ENCODE measurements around the gene ZDHHC19.

Gene ZDHHC19

DNA sequence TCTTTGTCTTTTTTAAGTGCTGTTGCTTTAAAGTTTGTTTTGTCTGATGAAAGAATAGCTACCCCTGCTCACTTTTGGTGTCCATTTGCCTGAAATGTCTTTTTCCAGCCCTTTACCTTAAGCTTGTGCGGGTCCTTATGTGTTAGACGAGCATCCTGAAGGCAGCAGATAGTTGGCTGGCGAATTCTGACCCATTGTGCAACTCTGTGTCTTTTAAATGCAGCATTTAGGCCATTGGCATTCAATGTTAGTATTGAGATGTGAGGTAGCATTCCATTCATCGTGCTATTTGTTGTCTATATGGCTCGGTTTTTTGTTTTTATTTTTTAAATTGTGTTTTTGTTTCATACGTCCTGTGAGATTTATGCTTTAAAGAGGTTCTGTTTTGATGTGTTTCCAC, 55.0 kb downstream of the ZDHHC19 start:
- in situ Hi-C loops (cut with HindIII; ENCODE audit: low sequenced_read_pairs) = no loop called here

DNA sequence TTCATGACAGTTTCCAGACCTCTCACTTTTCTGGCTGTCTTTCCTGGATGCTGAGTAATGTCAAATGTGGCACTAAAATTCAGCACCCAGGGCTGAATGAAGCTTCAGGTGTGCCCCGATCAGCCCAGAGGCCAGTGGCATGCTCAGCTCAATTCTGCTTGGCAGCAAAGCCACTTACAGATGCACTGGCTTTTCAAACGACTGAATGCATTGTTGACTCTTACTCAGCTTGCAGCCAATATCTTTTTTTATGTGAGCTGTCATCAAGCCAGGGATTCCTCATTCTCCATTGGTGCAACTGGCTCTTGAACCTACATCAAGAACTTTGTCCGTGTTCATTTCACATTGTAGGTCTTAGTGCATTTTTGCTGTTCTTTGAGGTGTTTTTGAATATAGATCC, 60.7 kb downstream of the ZDHHC19 start:
- in situ Hi-C loops (cut with HindIII; ENCODE audit: low sequenced_read_pairs) = no loop called here

GRCh38 chr3:196149831-196150301, 61.3 kb downstream of the ZDHHC19 start:
- in situ Hi-C loops (cut with HindIII; ENCODE audit: low sequenced_read_pairs) = no loop called here

DNA sequence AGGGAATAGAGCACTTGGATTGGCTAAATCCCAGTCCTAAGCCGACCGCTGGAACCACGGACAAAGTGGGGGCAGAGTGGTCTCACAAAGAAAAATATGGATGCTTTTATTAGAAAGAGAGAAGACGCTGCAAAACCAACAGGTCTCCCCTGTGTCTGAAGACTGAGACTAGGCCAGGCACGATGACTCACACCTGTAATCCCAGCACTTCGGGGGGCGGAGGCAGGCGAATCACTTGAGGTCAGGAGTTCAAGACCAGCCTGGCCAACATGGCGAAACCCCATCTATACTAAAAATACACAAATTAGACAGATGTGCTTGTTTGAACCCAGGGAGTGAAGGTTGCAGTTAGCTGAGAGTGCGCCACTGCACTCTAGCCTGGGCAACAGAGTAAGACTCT, 61.8 kb downstream of the ZDHHC19 start:
- in situ Hi-C loops (cut with HindIII; ENCODE audit: low sequenced_read_pairs) = no loop called here

Measured in endothelial cell of hepatic sinusoid (primary cell).